ENCODE data around the gene RYR2.

The RYR2 gene

GRCh38 chr1:237206065-237206414, 164.1 kb downstream of the RYR2 start:
- no peak for DNase-seq (ENCODE audit: low read depth in 1 of 2, low spot score in 1 of 2)
- TF ChIP-seq JUND (IDR thresholded peaks at IDR 0.05; ENCODE audit: low read depth) = no peak
- in situ Hi-C loops (cut with HindIII; ENCODE audit: low pct_unique_long_range_greater_than_20kb, low sequenced_read_pairs) = no loop called here

DNA sequence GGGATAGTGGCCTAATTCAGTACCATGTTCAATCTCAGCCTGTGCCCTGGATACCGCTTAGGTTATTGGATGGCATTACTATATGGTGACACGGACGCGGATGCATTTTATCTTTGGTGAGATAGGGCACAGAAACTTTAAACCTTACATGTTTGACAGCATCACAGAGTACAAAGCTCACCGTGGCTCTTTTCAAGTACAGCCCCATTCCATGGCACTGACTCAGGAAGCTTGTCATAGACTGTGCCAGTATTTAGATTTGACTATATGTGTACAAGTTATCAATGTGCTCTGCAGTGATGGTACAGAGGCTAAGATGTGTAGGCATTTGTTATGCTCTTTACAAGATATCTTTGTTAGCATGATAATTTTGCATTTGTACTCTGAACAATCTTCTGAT, 169.0 kb downstream of the RYR2 start:
- in situ Hi-C loops (cut with HindIII; ENCODE audit: low pct_unique_long_range_greater_than_20kb, low sequenced_read_pairs) = no loop called here
- no peak for DNase-seq (ENCODE audit: low read depth in 1 of 2, low spot score in 1 of 2)
- TF ChIP-seq JUND (IDR thresholded peaks at IDR 0.05; ENCODE audit: low read depth) = no peak

GRCh38 chr1:237211540-237211939, 169.6 kb downstream of the RYR2 start:
- no peak for TF ChIP-seq JUND (IDR thresholded peaks at IDR 0.05; ENCODE audit: low read depth)
- no peak for DNase-seq (ENCODE audit: low read depth in 1 of 2, low spot score in 1 of 2)
- in situ Hi-C loops (cut with HindIII; ENCODE audit: low pct_unique_long_range_greater_than_20kb, low sequenced_read_pairs) = no loop called here

DNA sequence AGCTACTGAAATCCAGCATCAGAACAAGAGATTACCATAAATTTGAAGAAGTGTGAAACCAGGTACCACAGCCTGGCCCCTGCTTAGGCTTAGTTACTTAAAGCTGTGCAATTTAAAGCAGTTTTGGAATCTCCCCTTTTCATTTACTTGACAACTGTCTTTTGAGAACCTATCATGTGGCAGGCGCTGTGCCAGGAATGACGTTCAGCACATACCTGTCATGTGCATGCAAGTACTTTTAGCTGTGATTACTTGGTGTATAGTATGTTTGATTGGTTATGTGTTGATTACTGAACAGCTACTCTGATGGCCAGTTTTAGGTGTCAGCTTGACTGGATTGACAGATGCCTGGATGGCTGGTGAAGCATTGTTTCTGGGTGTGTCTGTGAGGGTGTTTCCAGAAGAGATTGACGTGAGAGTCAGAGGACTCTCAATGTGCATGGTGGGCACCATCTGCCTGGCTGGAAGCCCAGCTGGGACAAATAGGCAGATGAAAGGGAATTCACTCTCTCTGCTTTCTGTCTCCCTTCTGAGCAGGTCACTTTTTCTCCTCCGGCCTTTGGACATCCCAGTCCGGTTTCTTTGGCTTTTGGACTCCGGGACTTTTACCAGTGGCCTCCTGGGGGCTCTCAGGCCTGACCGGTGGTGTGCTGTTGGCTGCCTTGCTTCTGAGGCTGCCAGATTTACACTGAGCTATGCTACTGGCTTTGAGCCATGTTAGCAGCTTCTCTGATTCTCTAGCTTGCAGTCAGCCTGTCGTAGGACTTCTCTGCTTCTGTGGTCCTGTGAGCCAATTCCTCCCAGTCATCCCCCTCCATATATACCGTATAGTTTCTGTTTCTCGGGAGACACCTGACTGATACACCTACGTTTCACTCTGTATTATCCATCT, 178.0 kb downstream of the RYR2 start:
- DNase-seq (ENCODE audit: low read depth in 1 of 2, low spot score in 1 of 2) = no peak
- TF ChIP-seq JUND (IDR thresholded peaks at IDR 0.05; ENCODE audit: low read depth) = no peak
- in situ Hi-C loops (cut with HindIII; ENCODE audit: low pct_unique_long_range_greater_than_20kb, low sequenced_read_pairs) = no loop called here

- TF ChIP-seq JUND (IDR thresholded peaks at IDR 0.05; ENCODE audit: low read depth) = no peak
- in situ Hi-C loops (cut with HindIII; ENCODE audit: low pct_unique_long_range_greater_than_20kb, low sequenced_read_pairs) = no loop called here
- DNase-seq (ENCODE audit: low read depth in 1 of 2, low spot score in 1 of 2) = no peak
Measured at GRCh38 chr1:237223419-237223818, 181.4 kb downstream of the RYR2 start.

DNA sequence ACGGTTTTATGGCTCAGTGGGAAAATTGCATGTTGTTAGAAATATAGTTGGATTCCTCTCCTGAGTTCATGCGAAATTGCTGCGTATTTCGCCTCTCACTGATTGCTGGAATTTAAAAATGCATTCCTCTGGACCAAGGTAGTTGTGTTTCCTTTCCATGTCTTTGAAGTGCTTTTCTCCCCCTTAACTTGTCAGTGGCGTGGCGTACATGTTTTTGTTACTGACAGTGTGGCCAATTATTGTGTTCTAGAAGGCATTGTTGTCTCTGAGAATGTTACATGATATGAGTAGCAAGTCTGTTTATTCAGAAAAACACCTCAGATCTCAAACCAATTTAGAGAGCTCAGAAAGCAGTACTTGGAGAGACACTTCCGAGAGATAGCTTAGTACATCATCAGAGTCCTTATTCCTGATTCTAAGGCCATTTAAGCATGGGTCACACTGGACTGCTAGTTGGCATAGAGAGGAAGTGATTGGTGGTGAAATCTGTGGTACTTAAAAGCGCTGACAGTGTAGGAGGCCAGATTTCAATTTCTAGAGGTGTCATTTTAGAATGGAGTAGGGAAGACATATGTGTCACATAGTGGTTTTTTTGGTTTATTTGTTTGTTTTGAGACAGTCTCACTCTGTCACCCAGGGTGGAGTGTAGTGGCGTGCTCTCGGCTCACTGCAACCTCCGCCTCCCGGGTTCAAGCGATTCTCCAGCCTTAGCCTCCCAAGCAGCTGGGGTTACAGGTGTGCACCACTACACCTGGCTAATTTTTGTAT, 184.4 kb downstream of the RYR2 start:
- no peak for TF ChIP-seq JUND (IDR thresholded peaks at IDR 0.05; ENCODE audit: low read depth)
- DNase-seq (ENCODE audit: low read depth in 1 of 2, low spot score in 1 of 2) = no peak
- in situ Hi-C loops (cut with HindIII; ENCODE audit: low pct_unique_long_range_greater_than_20kb, low sequenced_read_pairs) = no loop called here

- TF ChIP-seq JUND (IDR thresholded peaks at IDR 0.05; ENCODE audit: low read depth) = no peak
- in situ Hi-C loops (cut with HindIII; ENCODE audit: low pct_unique_long_range_greater_than_20kb, low sequenced_read_pairs) = no loop called here
- no peak for DNase-seq (ENCODE audit: low read depth in 1 of 2, low spot score in 1 of 2)
Measured at GRCh38 chr1:237227476-237227875, 185.5 kb downstream of the RYR2 start.

- no peak for TF ChIP-seq JUND (IDR thresholded peaks at IDR 0.05; ENCODE audit: low read depth)
- in situ Hi-C loops (cut with HindIII; ENCODE audit: low pct_unique_long_range_greater_than_20kb, low sequenced_read_pairs) = no loop called here
Measured at GRCh38 chr1:237228421-237228820, 186.4 kb downstream of the RYR2 start.

DNA sequence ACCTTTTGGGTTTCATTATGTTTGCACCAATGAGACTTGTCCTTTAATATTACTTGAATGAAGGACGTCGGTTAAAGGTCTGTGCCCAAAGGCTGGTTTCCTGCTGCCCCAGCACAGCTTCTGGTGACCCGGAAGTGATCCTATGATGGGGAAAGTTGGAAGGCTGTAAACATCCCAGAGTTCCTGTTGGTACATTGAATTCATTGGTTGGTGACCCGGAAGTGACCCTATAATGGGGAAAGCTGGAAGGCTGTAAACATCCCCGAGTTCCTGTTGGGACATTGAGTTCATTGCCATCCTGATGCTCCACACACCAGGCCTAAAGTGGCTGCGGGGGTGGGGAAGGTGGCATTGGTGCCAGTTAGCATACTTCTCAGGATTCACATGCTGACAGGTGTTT, 187.3 kb downstream of the RYR2 start:
- no peak for TF ChIP-seq JUND (IDR thresholded peaks at IDR 0.05; ENCODE audit: low read depth)
- in situ Hi-C loops (cut with HindIII; ENCODE audit: low pct_unique_long_range_greater_than_20kb, low sequenced_read_pairs) = no loop called here
- no peak for DNase-seq (ENCODE audit: low read depth in 1 of 2, low spot score in 1 of 2)

More at GRCh38 chr1:237228421-237228820, 186.4 kb downstream of the RYR2 start:
- no peak for DNase-seq (ENCODE audit: low read depth in 1 of 2, low spot score in 1 of 2)

DNA sequence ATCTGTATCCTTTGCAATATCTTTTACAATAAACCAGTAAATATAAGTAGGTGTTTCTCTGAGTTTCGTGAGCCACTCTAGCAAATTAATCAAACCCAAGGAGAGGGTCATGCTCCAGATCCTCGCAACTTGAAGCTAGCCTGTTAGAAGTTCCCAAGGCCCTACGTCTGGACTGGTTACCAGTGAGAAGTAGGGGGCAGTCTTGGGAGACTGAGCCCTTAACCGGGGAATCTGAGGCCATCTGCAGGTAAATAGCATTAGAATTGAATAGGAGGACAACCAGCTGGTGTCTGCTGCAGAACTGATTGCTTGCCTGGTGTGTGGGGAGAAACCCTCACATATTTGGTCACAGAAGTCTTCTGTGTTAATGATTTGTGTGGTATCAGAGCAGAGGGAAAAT, 190.5 kb downstream of the RYR2 start:
- no peak for TF ChIP-seq JUND (IDR thresholded peaks at IDR 0.05; ENCODE audit: low read depth)
- no peak for DNase-seq (ENCODE audit: low read depth in 1 of 2, low spot score in 1 of 2)
- in situ Hi-C loops (cut with HindIII; ENCODE audit: low pct_unique_long_range_greater_than_20kb, low sequenced_read_pairs) = no loop called here

DNA sequence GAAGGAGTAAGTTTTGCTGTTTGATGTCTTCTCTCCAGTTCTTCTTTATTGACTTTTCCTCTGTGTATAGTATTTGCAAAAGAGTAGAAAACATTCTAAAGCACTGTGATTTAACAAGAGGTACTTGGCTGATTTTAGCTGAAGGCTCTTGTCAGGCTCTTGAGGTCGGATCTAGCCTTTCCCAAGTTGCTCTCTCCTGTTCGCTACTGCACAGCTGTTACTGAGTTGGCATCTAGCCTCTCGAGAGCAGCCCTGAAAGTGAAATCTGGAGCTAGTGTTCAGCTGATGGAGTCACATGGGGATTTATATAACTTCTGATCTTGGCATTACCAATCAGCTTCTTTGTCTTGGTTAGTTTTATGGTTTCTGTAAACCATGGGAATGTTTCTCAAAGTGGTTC, 193.1 kb downstream of the RYR2 start:
- in situ Hi-C loops (cut with HindIII; ENCODE audit: low pct_unique_long_range_greater_than_20kb, low sequenced_read_pairs) = no loop called here
- TF ChIP-seq JUND (IDR thresholded peaks at IDR 0.05; ENCODE audit: low read depth) = no peak
- no peak for DNase-seq (ENCODE audit: low read depth in 1 of 2, low spot score in 1 of 2)

DNA sequence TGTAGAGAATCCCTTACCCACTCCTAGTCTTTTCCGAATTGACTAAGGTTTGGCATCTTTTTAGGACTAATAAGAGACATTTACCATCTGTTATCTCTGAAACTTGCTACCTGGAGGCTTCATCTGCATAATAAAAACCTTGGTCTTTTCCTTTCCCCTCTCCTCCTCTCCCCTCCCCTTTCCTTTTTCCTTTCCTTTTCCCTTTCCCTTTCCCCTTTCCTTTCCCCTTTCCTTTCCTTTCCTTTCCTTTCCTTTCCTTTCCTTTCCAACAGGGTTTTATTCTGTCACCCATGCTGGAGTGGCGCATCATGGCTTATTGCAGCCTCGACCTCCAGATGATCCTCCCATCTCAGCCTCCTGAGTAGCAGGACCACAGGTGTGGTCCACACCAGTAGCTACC, 195.7 kb downstream of the RYR2 start:
- no peak for DNase-seq (ENCODE audit: low read depth in 1 of 2, low spot score in 1 of 2)
- no peak for TF ChIP-seq JUND (IDR thresholded peaks at IDR 0.05; ENCODE audit: low read depth)
- in situ Hi-C loops (cut with HindIII; ENCODE audit: low pct_unique_long_range_greater_than_20kb, low sequenced_read_pairs) = no loop called here

DNA sequence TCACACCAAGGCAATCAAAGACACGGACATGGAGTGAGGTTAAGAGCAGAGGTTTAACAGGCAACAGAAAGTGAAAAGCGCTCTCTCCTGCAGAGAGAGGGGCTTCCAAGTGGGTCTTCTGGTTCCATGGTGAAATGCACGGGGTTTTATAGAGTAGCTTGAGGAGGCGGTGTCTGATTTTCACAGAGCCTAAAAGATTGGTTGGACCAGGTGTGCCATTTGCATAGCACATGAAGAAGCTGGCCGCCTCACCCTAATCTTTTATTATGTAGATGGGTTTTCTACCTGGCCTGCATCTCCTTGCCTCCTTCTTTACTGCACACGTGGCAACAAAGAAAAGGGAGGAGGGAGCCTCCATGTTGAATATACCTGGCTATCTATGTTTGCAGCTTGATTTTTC, 197.3 kb downstream of the RYR2 start:
- peak in 1 of 2 experiments; percentile 6 for DNase-seq (ENCODE audit: low read depth in 1 of 2, low spot score in 1 of 2)

More for the DNA sequence above, 197.3 kb downstream of the RYR2 start:
- in situ Hi-C loops (cut with HindIII; ENCODE audit: low pct_unique_long_range_greater_than_20kb, low sequenced_read_pairs) = no loop called here
- TF ChIP-seq JUND (IDR thresholded peaks at IDR 0.05; ENCODE audit: low read depth) = no peak
